ENCODE data around the gene AQP2.

AQP2 gene

DNA sequence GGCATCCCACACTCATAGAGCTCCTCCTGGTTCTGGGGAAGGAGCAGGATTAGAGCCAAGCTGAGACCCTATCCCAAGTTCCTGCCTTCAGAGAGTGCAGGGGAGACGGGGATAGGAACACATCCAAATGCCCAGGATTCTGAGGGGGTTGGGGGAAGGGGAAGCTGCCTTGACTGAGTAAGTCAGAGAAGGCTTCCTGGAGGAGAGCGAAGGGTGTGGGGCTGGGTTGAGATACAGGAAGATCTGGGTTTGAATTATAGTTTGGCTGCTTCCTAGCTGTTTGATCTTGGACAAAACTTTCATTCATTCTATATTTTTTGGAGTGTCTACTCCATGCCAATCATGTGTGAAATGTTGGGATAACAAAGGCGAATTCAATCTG is 8.0 kb upstream of the AQP2 start:
- no peak for DNase-seq

DNA sequence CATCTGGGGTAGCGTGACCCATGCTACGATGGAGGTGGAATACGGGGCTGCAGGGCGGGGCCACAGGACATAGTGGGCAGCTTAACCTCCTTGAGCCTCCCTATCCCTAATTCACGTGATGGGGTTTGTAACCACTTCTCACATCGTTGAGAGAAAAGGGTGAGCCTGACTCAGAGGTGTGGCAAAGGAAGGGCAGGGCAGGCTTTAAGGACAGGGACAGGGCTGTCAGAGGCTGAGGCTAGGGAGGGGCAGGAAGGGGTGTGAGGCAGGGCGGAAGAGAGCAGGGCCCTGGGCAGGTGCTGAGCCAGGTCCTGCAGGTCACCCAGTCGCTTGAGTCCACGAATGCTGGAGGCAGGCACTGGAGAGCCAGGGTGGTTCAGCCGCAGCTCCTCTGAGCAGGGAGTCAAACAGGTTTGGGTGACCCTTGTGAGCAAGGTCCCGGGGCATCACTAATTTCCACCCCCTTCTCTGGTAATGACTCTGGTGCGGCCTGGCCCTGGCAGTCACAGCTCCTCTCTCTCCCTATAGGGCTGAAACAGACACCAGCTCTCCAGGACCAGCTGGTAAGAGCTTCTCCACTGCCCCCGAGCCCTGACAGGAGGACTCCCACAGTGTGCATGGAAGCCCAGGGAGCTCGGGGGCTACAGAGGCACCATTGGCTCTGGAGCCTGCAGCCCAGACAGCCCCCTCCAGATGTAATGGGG is 7.5 kb upstream of the AQP2 start:
- no peak for DNase-seq

DNA sequence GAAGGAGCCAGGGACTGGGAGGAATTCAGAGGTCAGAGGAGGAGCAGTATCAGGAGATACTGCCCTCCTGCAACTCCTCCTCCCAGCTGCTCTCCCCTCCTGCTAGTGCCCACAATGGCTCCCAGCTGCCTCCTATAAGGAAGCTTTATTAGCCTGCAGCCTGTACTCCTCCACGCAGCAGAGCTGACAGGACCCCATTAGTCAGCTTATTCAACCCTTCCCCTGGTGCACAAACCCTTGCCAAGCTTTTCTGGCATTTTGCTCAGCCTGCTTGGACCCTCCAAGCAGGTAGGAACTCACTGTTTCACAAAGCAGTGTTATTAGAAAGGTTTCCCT is 6.9 kb upstream of the AQP2 start:
- no peak for DNase-seq

DNA sequence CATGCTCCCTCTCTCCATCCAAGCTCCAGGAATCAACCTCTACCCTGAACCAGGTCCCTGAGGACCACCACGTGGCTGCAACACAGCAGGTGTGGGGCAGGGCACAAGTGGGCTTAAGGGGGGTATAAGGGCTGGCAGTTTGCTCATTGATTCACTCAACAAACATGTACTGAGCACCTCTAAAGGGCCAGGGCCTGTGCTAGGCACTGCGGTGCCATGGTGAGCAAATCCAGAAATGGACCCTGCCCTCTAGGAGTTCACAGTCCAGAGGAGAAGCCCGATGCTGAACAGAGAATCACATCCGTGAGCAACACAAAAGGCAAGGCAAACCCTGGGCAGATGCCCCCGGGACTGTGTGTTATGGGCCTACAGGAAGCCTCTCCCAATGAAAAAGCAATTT is 6.5 kb upstream of the AQP2 start:
- DNase-seq: no peak

DNA sequence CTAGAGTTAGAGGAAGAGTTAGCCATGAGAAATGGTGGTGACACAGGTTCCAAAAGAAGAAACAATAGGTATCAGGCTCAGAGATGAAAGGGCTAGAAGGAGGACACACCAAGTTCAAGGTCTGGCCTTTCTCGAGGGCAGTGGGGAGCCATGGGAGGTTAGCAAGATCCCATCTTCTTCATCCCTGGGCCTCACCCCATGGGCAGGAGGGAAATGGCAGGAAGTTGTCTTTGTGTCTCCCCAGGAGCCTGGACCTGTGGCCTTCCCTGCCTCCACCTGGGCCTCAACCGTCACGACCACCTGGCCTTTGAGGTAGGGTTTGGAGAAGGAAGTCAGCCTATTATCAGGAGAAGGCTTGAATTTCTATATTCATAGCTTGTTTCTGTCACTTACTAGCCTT is 5.8 kb upstream of the AQP2 start:
- no peak for DNase-seq

DNA sequence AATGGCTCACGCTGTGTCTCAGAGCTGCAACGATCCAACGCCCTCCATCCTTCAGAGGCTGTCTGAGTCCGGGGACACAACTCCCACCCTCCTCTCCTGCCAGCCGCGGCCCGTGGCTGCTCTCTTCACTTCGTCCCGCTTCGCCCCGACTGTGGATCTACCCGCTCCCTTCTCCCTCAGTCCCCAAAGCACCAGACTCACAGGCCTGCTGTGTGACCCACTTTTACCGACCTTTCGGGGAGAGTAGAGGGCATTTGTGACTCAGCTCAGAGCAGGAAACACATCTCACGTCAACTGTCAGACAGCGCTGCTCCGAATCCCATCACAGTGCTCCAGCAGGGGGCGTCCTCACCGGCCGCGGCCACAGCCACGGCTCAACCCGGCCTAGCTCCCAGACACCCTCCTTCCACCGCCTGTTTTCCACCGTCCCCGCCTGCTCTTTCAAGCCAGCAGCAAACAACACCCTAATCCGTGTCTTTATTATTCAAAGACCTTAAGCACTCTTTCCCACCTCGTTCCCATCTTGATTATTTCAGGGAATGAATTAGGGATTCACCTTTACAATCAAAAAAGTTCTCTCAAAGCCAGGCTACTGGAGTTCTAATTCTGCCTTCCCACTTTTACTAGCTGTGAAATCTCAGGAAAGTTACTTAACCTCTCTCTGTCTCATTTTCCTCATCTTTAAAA is 5.0 kb upstream of the AQP2 start:
- peak; percentile 31 for DNase-seq

DNA sequence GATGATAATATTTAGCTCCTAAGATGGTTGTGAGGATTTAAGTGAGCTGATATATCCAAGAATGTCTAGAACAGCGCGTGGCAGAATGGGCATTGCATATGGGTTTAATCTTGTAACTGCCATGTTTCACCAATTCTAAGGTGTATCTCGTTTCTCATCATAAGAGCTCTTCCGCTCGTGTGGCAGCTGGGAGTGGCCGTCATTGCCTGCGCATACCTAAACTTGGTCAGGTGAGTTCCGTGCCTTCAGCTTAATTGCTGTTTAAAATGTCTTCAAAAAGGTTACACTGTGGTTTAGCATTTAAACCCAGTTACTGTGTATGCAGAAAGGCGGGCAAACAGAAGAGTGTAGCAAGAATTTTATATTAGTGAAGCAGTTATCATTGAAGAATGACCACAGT is 4.5 kb upstream of the AQP2 start:
- no peak for DNase-seq

DNA sequence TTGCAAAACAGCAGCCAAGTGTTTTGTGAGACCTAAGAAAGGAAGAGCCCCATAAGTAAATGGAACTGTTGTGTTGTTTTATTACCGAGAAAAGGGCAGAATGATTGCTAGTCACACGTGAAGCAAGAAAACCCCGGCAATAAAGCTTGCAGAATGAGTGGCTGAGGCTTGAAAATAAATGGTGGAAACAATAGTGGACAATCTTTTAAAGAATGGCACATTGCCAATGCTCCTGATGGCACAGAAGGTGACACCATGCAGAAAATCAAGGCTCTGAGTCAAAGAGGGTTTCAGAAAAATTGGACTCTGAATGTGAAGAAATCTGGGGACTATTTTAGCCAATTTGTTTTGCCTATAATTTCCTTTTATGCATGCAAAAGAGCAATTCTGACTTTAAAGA is 4.0 kb upstream of the AQP2 start:
- no peak for DNase-seq

DNA sequence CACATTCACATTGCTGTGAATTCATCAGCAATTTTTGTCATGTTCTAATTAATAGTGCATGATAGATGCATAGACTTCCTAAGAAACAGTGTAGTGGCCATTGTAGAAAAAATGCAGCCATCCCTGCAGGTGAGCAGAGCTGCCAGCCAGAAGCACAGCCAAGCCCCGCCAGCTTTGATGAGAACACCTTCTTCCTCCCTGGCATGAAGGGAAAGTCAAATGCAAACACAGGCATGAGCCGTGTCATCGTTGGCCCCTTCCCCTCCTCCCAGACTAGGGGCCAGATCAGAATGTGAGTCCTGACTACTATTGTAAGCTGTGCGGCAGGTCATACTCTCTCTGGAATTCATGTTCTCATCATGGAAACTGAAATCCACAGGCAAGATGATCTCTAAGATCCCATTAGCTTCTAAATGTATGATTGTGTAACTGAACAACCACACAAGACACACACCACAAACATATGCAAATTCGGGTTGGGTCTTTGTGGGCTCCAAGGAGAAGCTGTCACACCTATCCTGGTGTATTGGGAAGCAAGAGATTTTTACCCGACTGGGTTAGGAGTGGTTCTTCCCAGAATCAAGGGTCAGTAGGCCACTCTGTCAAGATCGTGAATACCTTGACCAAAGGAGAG is 2.8 kb upstream of the AQP2 start:
- no peak for DNase-seq

DNA sequence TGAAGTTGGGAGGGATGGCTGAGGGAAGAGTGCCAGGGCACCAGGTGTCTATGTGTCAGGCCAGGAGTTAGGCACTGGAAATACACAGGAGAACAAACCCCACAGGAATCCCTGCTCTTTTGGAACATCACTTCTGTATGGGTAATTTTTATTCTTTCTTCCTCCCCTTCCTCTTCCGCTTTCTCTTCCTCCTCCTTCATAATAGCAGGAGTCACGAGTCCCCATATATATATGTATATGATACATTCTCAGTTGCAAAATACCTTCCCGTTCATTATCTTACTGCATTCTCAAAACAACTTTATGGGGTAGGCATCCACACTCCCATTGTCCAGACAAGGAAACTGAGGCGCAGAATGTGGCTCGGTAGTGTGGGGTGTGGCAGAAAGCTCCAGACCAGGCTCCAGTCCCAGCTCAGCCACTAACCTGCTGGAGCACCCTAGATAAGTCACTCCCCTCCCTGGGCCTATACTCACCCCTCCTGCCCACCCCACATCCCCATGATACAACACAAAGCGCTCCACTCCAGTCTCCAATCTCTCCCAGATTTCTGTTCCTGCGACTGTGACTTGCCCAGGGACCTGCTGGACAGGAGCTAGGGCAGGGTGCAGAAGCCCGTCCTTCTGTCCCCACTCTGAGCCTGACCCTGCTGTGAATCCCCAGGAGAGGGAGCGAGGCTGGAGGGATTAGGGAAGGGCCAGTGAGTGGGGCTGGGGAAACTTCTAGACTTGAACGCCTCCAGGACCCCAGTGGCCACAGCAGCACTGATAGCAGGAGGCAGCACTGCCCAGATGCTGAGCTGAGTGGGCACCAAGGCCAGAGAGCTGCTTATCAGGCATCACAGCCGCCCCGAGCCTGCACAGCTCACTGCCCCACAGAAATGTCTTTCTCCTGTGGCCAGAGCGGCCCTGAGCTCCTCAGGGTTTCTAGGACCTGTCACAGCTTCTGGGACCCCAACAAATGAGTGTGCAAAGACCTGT is 1.4 kb upstream of the AQP2 start:
- no peak for DNase-seq

DNA sequence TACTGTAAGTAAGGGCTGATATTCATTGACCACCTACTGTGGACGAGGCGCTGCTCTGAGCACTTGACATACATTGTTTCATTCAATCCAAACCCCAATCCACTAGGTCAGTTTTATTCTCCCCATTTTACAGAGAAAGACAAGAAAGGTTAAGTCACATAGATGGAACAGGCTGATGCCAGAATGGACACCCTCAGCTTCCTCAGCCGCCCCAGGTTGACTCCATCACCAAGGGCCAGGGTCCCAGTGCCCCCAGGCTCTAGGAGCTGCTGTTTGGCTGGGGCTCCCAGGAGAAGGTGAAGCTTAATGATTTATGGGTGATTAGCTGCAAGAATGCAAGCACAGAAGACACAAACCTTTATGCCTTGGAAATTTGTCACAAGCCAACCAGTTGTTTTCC is 671 bp upstream of the AQP2 start:
- DNase-seq: no peak

DNA sequence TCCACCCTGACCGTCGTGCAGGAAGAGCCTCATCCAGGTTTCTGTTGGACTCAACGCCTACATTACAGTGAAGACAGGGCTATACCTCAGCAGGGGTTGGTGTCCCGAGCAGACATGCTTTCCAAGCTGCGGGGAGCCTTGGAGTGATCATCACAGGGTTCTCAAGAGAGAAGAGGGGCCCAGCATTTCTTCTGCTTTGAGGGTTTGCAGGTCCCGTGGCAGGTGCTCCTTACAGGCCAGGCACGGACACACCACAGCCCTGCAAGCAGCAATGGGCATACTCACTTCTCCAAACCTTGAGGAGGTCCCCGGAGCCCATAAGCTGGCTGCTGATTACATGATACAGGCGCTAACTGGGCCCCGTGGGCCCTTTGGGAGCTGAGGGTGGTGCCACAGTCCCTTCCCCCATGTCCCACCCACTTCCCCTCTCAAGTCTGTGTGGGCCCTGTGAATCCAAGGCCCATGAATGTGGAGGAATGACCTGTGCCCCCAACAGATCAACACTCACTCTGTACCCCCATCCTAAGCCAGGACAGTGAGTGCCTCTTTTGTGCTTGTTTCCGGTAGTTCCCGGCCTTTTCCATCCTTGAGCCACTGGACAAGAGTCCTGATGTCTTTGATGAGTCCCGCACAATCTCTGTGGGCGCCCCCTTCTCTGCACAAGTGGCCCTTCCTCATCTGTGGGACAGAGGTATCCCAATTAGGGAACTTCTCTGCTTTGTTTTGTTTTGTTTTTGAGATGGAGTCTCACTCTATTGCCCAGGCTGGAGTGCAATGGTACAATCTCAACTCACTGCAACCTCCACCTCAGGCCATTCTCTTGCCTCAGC is 1.1 kb downstream of the AQP2 start:
- DNase-seq: no peak

DNA sequence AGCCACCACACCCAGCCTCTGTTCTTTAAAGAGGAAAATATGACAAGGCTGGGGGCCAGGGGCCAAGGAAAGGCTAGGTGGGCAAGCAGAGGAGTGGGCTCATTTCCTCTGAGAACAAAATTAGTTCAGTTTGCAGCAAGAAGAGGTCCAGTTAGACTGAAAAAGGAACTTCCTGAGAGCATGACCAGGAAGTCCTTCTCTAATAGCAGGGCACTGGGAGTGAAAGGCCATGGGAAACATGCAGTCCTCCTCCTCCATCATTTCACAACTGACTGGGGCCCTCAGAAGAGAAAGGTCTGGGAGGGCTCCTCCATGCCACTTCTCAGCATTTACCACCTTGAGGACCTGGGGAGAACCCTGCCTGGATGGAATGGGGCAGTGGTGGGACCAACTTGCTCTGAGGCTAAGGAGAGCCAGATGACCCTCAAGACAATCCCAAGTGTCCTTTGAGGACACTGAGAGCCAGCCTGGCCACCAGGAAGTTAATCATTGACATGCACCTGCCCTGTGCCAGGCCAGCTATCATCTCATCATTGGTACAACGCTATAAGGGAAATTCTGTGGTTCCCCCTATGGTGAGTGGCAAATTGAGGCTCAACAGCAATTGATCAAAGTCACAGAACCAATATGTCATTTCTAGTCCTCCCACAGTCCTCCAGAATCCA is 2.0 kb downstream of the AQP2 start:
- no peak for DNase-seq

DNA sequence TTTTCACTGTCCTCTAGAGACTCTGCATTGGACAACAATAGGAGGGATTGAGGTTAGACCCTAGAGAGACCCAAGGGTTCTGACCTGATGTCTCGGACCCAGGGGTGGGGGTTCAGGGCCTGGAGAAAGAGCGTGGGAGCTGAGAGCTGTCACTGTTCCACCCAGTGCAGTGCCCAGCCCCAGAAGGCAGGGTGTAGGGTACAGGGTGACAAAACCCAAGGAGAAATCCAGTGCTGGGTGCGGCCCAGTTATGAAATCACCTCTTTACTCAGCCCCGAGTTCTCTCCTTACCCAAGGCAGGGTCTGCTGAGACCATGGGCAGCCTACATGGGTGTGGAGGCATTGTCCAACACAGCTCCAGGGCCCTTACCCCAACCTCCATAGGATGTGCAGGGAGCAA is 2.6 kb downstream of the AQP2 start:
- DNase-seq: no peak

DNA sequence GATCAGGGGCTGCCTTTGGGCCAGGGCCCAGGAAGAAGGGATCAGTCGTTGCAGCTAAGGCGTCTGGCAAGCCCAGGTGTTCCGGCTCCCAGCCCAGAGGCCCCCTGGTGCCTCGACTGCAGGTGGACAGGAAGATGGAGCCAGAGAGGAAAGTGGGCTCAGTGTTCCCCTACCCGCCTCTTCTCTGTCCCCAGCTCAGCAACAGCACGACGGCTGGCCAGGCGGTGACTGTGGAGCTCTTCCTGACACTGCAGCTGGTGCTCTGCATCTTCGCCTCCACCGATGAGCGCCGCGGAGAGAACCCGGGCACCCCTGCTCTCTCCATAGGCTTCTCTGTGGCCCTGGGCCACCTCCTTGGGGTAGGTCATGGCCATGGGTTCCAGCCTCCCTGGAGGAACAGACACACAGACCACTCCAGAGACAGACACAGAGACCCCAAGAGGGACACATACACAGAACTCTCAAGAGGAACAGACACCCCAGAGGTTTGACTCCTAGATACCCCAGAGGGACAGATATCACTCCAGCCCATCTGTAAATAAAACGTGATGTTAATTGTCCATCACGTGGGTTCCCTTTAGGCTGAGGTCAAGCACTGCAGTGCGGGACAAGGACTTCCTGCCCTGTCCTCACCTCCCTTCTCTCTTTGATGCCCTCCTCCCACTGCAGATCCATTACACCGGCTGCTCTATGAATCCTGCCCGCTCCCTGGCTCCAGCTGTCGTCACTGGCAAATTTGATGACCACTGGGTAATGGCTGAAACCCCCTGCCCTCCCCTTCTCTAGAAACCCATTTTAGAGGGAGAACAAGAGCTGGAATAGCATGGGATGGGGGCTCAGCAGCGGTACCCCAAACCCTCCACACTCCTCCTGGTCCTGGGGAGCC is 3.7 kb downstream of the AQP2 start:
- DNase-seq: no peak

DNA sequence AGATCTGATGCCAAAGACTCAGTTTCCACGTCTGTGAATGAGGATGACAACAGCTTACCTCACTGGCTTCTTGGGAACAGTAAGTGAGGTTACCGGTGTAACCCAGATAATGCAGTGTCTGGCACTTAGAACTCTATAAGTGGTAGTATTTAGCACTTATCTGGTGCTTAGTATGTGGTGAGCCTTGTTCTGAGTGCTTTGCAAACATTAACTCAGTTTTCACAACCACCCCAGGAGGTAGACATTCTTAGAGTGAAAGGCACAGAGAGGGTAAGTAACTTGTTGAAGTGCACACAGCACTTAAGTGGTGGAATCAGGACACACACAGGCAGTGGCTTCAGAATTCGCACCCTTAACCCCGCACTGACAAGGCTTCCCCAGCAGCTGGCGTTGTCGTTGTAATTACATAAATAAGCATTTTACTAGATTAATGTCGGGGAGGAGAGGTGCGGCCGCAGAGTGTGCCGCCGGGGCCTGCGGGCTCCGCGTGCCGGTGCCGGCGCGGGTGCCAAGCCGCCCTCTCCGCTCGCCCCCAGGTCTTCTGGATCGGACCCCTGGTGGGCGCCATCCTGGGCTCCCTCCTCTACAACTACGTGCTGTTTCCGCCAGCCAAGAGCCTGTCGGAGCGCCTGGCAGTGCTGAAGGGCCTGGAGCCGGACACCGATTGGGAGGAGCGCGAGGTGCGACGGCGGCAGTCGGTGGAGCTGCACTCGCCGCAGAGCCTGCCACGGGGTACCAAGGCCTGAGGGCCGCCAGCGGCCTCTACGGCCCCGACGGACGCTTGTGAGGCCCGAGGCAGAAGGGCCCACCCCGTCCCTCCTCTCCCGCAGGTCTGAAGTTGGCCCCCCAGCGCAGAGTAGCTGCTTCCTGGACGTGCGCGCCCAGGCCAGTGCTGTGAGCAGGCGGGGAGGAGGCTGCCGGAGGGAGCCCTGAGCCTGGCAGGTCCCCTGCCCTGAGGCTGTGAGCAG is 4.6 kb downstream of the AQP2 start:
- DNase-seq: no peak

DNA sequence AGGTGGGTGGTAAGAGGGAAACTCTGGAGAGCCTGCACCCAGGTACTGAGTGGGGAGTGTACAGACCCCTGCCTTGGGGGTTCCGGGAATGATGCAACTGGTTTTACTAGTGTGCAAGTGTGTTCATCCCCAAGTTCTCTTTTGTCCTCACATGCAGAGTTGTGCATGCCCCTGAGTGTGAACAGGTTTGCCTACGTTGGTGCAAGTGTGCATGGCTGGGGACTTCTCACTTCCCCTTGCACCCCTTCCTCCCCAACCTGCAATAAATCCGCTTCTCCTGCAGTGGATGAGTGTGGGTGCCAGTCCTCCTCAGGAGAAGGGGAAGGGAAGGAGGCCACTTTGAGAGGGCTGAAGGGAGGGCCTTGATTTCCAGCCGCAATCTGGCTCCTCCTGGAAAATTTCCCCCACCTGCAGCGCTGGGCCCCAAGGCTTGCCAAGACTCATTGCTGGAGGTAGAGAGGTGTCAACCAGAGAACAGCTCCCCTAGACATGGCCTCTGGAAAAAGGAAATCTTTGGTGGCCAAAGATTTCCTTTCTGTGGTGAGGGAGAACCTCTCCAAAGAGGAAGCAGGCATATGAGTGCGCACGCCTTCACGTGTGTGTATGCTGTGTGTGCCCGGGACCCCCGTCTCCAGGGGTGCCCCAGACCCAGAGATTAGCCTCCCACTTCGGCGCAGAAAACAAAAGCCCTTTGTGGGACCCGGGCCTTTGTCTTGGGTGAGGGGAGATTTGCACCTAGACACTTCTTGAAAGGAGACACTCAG is 5.5 kb downstream of the AQP2 start:
- DNase-seq: no peak

DNA sequence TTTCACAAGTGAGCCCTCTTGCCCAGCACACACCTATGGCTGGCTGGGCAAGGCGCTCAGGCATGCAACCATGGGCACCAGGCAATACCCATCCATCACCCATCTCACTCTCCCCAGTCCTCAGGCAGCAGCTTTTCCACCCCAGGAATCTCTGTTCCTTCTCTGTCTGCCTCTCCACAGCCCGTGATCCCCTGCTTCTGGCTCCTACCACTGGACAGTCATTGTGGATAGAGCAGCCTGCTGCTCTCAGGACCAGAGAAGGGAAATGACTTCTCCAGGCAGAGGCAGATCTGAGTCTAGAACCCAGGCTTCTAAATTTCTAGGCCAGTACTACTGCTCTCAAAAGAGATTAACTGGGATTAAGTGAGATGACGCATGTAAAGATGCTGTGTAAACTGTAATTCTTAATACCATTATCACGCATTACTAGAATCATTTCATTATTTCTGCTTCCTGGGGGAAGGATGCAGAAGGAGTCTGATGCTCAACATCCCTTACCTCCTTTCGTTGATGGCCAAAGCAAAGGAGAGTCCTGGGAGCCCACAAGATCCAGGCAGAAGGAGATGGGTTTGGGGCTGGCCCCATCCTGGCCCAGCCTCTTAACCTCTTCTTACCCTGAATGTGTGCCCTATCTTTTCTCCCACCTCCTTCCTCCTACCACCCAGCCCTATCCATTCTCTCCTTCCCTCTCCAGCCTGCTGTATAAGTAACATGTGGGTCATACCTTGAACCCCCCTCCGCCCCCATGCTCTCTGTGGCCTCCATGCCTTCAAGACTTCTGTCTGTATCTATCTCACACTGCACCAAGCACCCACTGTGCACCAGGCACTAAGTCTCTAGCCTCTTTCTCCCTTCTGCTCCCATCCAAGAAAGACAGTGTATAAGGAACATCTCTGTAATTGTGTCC is 6.4 kb downstream of the AQP2 start:
- DNase-seq: no peak

All from GOT3 (cell line).